GM19023 (cell line): ENCODE measurements around the gene ARFRP1.
"Not testable (repeated sequence)": the region's sequence is repeated elsewhere in the genome, so short reads cannot be mapped to it uniquely, and the experiment has no call there.

Experiments
- ATAC-seq: cut with Tn5 transposase; IDR thresholded peaks from one replicate; pipeline ENCODE4 v1.9.1; 2021; ENCODE audit warnings: mild to moderate bottlenecking, moderate library complexity; ENCODE audit not compliant: unreplicated experiment

The ARFRP1 gene

GRCh38 chr20:63658749-63659187 is 49.0 kb downstream of the ARFRP1 start:
- peak; percentile 20 for ATAC-seq

GRCh38 chr20:63657937-63658748 is 49.6 kb downstream of the ARFRP1 start, which contains the start of gene RTEL1:
TSS of gene RTEL1 (plus strand) at chr20:63658312. CDS start at chr20:63659403, 1,091 bp downstream.
- ATAC-seq, result peak; percentile 87

GRCh38 chr20:63657260-63657936 is 50.4 kb downstream of the ARFRP1 start:
- ATAC-seq, result no peak

- no peak for ATAC-seq
Measured at GRCh38 chr20:63656451-63656850, 51.3 kb downstream of the ARFRP1 start.

- no peak for ATAC-seq
Measured at GRCh38 chr20:63655249-63655648, 52.5 kb downstream of the ARFRP1 start.

GRCh38 chr20:63653974-63654668 is 53.7 kb downstream of the ARFRP1 start:
- no peak for ATAC-seq

GRCh38 chr20:63653041-63653973 is 54.5 kb downstream of the ARFRP1 start, which contains the start of gene STMN3:
TSS of gene STMN3 (minus strand) at chr20:63653424. CDS start at chr20:63653345, 79 bp downstream.
- no peak for ATAC-seq

- no peak for ATAC-seq
Measured at GRCh38 chr20:63652192-63652980, 55.4 kb downstream of the ARFRP1 start.

- no peak for ATAC-seq
Measured at GRCh38 chr20:63651942-63652191, 55.9 kb downstream of the ARFRP1 start.

- not testable (repeated sequence) for ATAC-seq
Measured at GRCh38 chr20:63650486-63650885, 57.3 kb downstream of the ARFRP1 start.

GRCh38 chr20:63648895-63649589 is 58.7 kb downstream of the ARFRP1 start:
- no peak for ATAC-seq
